ENCODE data around the gene SSR2.
"Not testable (repeated sequence)": the region's sequence is repeated elsewhere in the genome, so short reads cannot be mapped to it uniquely, and the experiment has no call there.

Gene SSR2

GRCh38 chr1:156048663-156049258 is 28.0 kb upstream of the SSR2 start:
- DNase-seq (ENCODE audit: low read depth in 2 of 2), result no peak

GRCh38 chr1:156045076-156045475 is 24.3 kb upstream of the SSR2 start:
- DNase-seq (ENCODE audit: low read depth in 2 of 2), result no peak

DNA sequence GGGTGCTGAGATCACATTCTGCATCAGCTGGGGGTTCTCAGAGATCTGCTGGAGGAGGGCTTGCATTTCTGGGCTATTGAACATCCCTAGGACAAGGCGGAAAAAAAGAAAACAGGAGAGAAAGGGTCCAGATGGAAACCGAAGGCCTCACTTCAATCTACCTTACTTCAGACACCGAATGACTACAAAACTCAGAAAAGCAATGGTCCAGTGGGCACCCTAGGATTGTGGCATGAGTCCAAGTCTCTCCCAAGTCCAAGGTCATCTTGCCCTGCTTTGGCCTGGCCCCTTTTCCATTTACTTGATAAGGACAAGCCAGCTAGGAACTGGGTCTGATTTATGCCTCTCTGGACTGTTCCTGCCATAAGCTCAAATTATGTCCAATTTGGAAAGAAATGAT is 22.1 kb upstream of the SSR2 start:
- DNase-seq (ENCODE audit: low read depth in 2 of 2), result no peak

DNA sequence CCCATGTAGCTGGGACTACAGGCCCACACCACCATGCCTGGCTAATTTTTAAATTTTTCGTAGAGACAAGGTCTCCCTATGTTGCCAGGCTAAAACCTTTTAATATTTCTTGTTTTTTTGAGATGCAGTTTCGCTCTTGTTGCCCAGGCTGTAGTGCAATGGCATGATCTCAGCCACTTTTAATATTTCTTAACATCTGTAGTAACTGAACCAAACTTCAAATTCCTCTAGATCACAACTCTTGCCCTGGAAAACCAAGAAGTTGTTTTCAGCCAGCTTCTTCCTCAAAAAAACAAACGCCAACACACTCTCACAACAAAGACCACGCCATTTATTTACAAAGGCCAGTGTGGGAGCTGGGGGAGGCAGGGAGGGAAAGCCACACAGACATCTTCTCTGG is 14.2 kb upstream of the SSR2 start:
- not testable (repeated sequence) for DNase-seq (ENCODE audit: low read depth in 2 of 2)

DNA sequence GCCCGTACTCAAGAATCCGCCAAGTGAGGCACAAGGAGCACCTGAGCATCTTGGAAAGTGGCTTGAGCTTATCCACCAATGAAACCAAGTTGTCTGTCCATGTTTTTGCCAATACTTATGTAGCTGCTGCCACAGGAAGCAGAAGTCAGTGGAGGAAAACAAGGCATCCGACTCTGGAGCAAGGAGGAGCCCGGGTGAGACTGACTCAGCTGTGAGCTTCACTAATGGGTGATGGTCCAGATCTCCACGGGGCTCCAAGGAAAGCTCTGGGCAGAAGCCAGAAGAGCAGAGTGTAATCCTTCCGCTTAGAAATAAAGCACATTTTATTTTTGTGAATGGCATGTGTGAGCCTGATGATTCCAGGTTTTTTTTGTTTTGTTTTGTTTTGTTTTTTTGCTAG is 12.3 kb upstream of the SSR2 start:
- DNase-seq (ENCODE audit: low read depth in 2 of 2), result no peak

GRCh38 chr1:156026588-156026987 is 5.8 kb upstream of the SSR2 start:
- DNase-seq (ENCODE audit: low read depth in 2 of 2), result no peak

DNA sequence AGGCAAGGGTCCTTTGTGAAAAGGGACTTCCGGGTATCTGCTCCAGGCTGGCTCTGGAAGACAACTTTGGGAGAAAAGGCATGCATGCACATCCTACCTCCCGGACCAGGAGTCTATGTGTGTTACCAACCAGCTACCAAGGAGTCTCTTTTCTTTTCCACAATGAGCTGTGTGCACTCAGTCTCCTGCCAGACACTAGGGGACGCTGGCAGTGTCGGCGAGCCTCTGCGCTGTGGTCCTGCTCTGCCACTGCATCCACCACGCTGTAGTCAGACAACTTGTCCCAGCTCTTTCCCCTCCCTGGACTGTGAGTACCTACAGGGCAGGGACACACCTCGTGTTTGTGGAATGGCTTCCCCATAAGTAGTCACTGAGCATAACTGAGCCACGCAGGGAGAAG is 5.1 kb upstream of the SSR2 start:
- peak in 1 of 2 donors; percentile 26 for DNase-seq (ENCODE audit: low read depth in 2 of 2)

- DNase-seq (ENCODE audit: low read depth in 2 of 2), result no peak
Observed at GRCh38 chr1:156024801-156025200, 4.0 kb upstream of the SSR2 start.

DNA sequence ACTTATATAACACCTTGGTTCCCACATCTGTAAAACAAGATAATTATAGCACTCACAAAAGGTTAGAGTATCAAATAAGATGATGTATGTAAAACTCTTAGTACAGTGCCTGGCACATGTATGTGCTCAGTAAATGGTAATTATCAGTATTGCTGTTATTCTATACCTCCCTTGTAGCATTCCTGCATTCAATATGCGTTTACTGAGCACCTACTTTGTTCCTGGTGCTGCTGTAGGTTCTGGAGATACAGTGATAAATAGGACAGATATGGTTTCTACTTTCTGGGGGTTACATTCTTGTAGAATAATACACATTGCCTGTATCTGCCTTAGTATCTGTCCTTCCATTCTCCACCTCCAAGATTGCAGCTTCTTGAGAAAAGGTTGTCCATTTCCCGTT is 1.2 kb upstream of the SSR2 start:
- DNase-seq (ENCODE audit: low read depth in 2 of 2), result no peak

DNA sequence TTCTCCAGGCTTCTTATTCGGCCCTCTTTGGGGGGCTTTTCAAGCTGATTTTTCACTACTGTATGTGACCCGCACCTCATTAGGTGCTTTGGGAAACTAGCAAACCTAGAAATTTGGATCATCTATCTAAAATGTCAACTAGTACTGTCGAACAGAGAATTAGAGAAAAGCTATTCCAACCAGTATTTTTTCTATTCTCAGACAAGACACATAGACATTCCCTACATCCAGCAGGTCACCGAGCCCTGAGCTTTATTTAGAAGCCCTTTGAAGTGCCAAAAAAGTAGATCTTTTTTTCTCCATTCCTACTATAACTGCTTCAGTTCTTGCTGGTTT is 310 bp upstream of the SSR2 start:
- DNase-seq (ENCODE audit: low read depth in 2 of 2), result no peak

GRCh38 chr1:156019946-156020292 is 832 bp downstream of the SSR2 start:
- DNase-seq (ENCODE audit: low read depth in 2 of 2), result no peak

DNA sequence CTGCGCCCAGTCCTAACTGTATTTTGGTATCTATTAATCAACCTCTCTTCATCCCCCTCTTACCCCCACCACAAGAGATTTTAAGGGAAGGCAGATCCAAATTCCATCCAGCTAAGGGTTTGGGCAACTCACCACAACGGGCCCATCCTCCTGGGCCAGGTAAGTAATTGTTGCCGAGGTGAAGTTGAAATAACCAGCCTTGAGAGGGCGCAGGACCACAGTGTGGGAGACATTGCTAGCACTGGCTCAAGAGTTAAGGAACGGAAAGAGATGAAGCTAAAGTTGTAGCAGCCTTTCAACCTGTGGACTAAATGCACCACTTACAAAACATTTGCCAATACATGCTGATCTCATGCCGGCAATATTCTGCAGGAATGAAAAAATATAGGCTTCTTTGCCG is 5.9 kb downstream of the SSR2 start:
- DNase-seq (ENCODE audit: low read depth in 2 of 2), result no peak

DNA sequence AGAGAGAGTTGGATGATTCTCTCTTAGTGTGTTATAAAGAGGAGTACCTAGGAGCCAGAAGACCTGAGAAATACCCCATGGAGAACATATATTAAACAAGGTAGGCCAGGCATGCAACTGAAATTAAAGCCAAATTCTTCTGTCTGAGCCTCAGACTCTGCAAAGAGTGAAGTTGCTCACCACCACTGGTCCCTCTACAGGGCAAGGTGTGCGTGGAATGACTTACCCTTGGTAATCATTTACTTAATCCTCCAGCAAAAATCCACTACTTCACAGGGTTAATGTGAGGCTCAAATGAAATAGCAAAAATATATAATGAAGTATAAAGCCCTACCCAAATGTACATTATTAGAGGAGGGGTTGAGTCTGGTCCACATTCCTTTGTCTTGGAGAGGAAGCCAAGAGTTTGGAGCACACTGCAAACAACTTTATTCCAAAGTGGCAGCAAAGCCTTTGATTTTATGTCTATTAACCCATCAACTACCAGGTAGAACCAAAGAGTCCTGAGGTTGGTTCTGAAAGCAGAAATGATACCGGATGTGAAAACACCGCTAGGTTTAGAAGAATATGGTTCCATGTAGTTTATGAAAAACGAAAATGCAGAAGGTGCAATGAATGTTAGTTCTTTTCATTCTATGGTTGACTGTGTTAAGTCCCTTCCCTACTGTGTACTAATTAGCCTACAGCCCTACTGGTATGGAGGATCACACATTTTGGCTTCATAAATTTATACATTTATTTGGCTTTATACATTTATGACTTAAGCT is 8.5 kb downstream of the SSR2 start:
- DNase-seq (ENCODE audit: low read depth in 2 of 2), result no peak

DNA sequence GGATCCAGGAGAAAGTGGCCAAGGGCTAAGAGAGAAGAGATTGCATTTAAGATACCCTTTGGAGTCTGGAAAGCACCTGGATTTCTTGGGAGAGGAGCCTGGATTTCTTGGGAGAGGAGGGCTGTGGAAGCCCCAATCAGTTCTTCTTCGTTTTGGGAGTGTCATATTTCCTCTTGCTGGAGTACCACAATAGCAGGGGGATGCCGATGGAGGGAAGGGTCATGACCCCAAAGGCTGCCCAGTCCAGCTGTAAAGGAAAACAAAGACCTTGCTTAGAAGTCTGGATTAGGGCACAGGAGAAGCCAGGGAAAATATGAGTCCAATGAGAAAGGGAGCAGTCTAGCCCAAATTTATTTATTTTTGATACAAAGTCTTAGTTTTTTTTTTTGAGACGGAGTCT is 11.3 kb downstream of the SSR2 start:
- no peak for DNase-seq (ENCODE audit: low read depth in 2 of 2)

GRCh38 chr1:156006666-156007376 is 13.9 kb downstream of the SSR2 start:
- DNase-seq (ENCODE audit: low read depth in 2 of 2), result no peak

GRCh38 chr1:156004843-156005584 is 15.7 kb downstream of the SSR2 start:
- DNase-seq (ENCODE audit: low read depth in 2 of 2), result no peak

GRCh38 chr1:156003923-156004188 is 16.9 kb downstream of the SSR2 start:
- DNase-seq (ENCODE audit: low read depth in 2 of 2), result no peak

GRCh38 chr1:156002188-156002911 is 18.4 kb downstream of the SSR2 start:
- no peak for DNase-seq (ENCODE audit: low read depth in 2 of 2)

- no peak for DNase-seq (ENCODE audit: low read depth in 2 of 2)
Observed at GRCh38 chr1:156001662-156002171, 19.0 kb downstream of the SSR2 start.

GRCh38 chr1:156001021-156001661 is 19.6 kb downstream of the SSR2 start:
- DNase-seq (ENCODE audit: low read depth in 2 of 2), result no peak

DNA sequence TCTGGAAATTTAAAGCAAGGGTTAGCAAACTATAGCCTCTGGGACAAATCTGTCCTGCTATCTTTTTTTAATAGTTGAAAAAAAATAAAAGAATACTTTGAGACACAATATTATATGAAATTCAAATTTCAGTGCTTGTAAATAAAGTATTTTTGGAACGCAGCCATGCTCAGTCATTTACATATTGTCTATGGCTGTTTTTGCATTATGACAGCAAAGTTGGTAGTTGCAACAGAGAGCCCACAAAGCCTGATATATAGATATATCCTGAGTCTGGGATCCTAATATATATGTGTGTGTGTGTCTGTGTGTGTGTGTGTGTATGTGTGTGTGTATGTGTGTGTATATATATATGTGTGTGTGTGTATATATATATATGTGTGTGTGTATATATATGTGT is 20.8 kb downstream of the SSR2 start:
- DNase-seq (ENCODE audit: low read depth in 2 of 2), result no peak

DNA sequence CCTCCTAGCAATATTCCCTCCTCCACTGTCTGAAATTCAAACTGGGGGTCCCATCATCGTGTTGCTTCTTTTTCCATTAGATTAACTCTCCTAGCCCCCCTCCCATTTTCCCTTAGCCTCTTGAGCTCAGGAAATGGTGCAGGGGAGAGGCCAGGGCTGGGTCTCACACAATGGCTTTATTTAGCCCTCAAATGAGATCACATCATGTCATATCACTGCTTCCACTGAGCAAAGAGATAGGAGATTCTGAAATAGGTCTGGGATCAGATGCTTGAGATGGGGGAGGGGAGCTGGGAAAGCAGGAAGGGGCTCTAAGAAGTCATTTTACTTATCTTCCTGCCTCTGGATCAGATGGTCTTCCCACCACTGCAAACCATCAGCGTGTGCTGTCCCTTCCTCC is 24.6 kb downstream of the SSR2 start:
- DNase-seq (ENCODE audit: low read depth in 2 of 2), result no peak

Measured in stimulated activated CD4-positive, alpha-beta T cell treated with anti-CD3 and anti-CD28 coated beads, Interleukin-4, amount 100 ng/mL, for 48 hours (primary cell).